Activated CD4-positive, alpha-beta T cell treated with anti-CD3 and anti-CD28 coated beads for 36 hours (primary cell): ENCODE results near the gene TULP4. TPM values are rescaled to one million over a fixed set of nuclear protein-coding genes. Genes with fewer than 3 reads are reported as not detected.
"Not testable (repeated sequence)": the region's sequence is repeated elsewhere in the genome, so short reads cannot be mapped to it uniquely, and the experiment has no call there.

ENCODE experiments used
- ATAC-seq: fragments of 200-7000 bp; cut with Tn5 transposase; one replicate; pipeline ENCODE4 v1.10.0; 2021; ENCODE audit warnings: mild to moderate bottlenecking, moderate library complexity
- CTCF ChIA-PET: fragments of 350-600 bp; sonication (Branson Sonifier 250); formaldehyde crosslinking; loops from one replicate; lab custom pipeline; 2021; ENCODE audit warnings: antibody characterized with exemption; lab: Charles Lee
- POLR2A ChIA-PET: fragments of 350-600 bp; sonication (Branson Sonifier 250); formaldehyde crosslinking; loops from one replicate; lab custom pipeline; 2021; ENCODE audit warnings: antibody characterized with exemption, inconsistent platforms; lab: Charles Lee
- DNase-seq: peaks from one replicate; pipeline ENCODE4 v3.0.0-alpha.2; 2020
- H3K27ac Mint-ChIP-seq: one replicate; pipeline ENCODE4 v1.8.0; 2021; ENCODE audit warnings: mixed read lengths
- H3K27me3 Mint-ChIP-seq: one replicate; pipeline ENCODE4 v1.8.0; 2021; ENCODE audit warnings: mixed read lengths
- H3K36me3 Mint-ChIP-seq: one replicate; pipeline ENCODE4 v1.8.0; 2021; ENCODE audit warnings: low read depth, mixed read lengths
- H3K4me1 Mint-ChIP-seq: one replicate; pipeline ENCODE4 v1.8.0; 2021; ENCODE audit warnings: mixed read lengths
- H3K4me3 Mint-ChIP-seq: one replicate; pipeline ENCODE4 v1.8.0; 2021; ENCODE audit warnings: mild to moderate bottlenecking, moderate library complexity, mixed read lengths
- H3K9me3 Mint-ChIP-seq: one replicate; pipeline ENCODE4 v1.8.0; 2021; ENCODE audit warnings: low read depth, mixed read lengths
- intact Hi-C, 2 experiments: fragments of 100-400 bp; cut with DNase I in 1 of 2; cut with micrococcal nuclease in 1 of 2; formaldehyde crosslinking; loops; one replicate each; pipeline versions ENCODE4 v1.14.2 to v1.15.1; 2022 to 2024; cut with DNase I, micrococcal nuclease
- total RNA-seq, 2 experiments: library from RNA; stranded (reverse); gene quantifications; one replicate each; pipeline ENCODE4 v1.2.3, GENCODE V29; 2021

TULP4 gene
- total RNA-seq, 2 experiments from 2014 or later = 11.8 to 14.3 TPM

DNA sequence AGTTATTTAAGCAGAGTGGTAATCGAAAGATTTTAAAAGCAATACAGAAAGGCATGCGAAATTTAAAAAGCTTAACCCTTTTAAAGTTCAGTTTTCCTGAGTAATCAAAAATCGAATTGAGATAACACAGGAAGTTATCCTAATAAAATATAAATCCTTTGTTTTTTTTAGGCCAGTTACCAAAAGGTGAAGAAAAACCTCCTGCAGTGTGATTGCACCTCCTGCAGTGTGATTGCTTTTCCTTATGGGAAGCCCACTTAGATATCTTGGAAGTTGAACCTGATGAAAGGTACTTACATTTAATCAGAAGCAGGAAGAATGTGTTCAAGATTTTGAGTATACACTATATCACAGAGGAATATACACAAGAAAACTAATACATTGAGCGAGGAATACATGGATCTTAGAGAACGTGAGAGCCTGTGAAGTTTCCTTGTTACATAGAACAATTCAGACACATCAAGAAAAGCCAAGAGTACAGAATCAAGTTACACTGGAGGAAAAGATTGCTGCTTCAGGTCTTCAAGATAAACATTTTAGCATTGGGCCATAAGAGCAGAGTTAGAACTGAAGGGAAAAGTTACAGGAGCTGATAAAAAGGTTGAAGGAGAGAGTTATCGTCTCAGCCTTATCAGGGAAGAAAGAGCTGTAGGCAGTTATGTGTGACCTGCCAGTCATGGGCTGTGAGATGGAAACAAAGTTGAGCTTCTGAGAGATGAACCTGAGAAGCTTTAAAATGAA, 240.0 kb downstream of the TULP4 start:
- H3K9me3 Mint-ChIP-seq = no peaks in the 10 kb centered on the region
- ATAC-seq (no peak), DNase-seq (no peak)
- H3K27ac Mint-ChIP-seq = no peak overlapping the region
- ChIA-PET POLR2A (no interaction called here), CTCF (interaction anchor here (0.7 to 1.5 kb wide), 5 partner anchors 10 to 293 kb away, joined by 3 to 5 read pairs (median 3); no protein-coding TSS in a partner anchor)
- H3K4me1 Mint-ChIP-seq = peaks cover 3% of the 10 kb centered on the region
- intact Hi-C loops = no loop called here
- no peak overlapping the region for H3K4me3 Mint-ChIP-seq
- H3K27me3 Mint-ChIP-seq = peaks cover 1% of the 10 kb centered on the region
- H3K36me3 Mint-ChIP-seq = no peaks in the 10 kb centered on the region

DNA sequence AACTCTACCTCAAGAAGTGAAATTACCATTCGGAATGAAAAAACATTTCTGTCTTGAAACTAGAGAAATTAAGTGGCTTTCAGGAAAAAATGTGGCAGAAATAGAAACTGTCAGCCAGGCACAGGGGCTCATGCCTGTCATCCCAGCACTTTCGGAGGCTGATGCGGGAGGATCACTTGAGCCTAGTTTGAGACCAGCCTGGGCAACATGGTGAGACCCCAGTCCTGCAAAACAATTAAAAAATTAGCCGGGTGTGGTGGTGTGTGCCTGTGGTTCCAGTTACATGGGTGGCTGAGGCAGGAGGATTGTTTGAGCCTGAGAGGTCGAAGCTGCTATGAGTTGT, 240.5 kb downstream of the TULP4 start:
- Mint-ChIP-seq H3K36me3 (no peaks in the 10 kb centered on the region), H3K4me3 (no peak overlapping the region), H3K27me3 (peaks cover 1% of the 10 kb centered on the region), H3K9me3 (no peaks in the 10 kb centered on the region), H3K4me1 (peaks cover 3% of the 10 kb centered on the region), H3K27ac (no peak overlapping the region)
- intact Hi-C loops = no loop called here
- DNase-seq (no peak), ATAC-seq (no peak)
- ChIA-PET POLR2A (no interaction called here), CTCF (interaction anchor here (0.9 to 1.5 kb wide), 4 partner anchors 10 to 294 kb away, joined by 3 to 5 read pairs (median 4); no protein-coding TSS in a partner anchor)

- POLR2A ChIA-PET = no interaction called here
- Mint-ChIP-seq H3K4me1 (peaks cover 9% of the 10 kb centered on the region), H3K27ac (no peak overlapping the region), H3K36me3 (no peaks in the 10 kb centered on the region), H3K4me3 (no peak overlapping the region), H3K9me3 (no peaks in the 10 kb centered on the region), H3K27me3 (no peaks in the 10 kb centered on the region)
- intact Hi-C loops = no loop called here
- ATAC-seq (no peak), DNase-seq (no peak)
- CTCF ChIA-PET = interaction anchor here (1.3 kb wide), 1 partner anchor 14 kb away, joined by 3 read pairs; no protein-coding TSS in a partner anchor
Measured at GRCh38 chr6:158554611-158555361, 242.5 kb downstream of the TULP4 start.

- intact Hi-C loops = no loop called here
- POLR2A ChIA-PET = no interaction called here
- CTCF ChIA-PET = interaction anchor here (1.1 kb wide), 1 partner anchor 342 kb away, joined by 3 read pairs; no protein-coding TSS in a partner anchor
Measured at GRCh38 chr6:158556113-158556512, 243.8 kb downstream of the TULP4 start.

DNA sequence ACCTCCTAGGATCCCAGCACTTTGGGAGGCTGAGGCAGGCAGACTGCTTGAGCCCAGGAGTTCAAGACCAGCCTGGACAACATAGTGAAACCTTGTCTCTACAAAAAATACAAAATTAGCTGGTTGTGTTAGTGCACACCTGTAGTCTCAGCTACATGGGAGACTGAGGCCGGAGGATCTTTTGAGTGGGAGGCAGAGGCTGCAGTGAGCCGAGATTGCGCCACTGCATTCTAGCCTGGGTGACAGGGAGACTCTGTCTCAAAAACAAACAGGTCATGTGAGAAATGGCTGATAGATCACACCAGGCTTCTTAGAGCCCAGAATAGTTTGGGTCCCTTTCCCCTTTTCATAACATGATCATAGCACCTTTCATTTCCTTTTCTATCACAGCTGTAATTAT, 244.8 kb downstream of the TULP4 start:
- ATAC-seq, POLR2A ChIA-PET: not testable (repeated sequence)
- peaks cover 22% of the 10 kb centered on the region for H3K4me1 Mint-ChIP-seq

More at GRCh38 chr6:158556113-158556512, 243.8 kb downstream of the TULP4 start:
- Mint-ChIP-seq H3K27ac (no peak overlapping the region), H3K4me3 (no peak overlapping the region), H3K27me3 (no peaks in the 10 kb centered on the region), H3K9me3 (no peaks in the 10 kb centered on the region), H3K4me1 (peaks cover 13% of the 10 kb centered on the region), H3K36me3 (no peaks in the 10 kb centered on the region)
- ATAC-seq = no peak
- DNase-seq = no peak

GRCh38 chr6:158557927-158558326, 245.7 kb downstream of the TULP4 start:
- H3K4me3 Mint-ChIP-seq = no peak overlapping the region
- DNase-seq (no peak), ATAC-seq (no peak)
- H3K27ac Mint-ChIP-seq = no peak overlapping the region
- intact Hi-C loops = no loop called here
- ChIA-PET POLR2A (no interaction called here), CTCF (interaction anchor here (0.6 to 1.1 kb wide), 3 partner anchors 32 to 337 kb away, joined by 3 to 7 read pairs (median 3); no protein-coding TSS in a partner anchor)
- peaks cover 2% of the 10 kb centered on the region for H3K36me3 Mint-ChIP-seq
- H3K9me3 Mint-ChIP-seq = no peaks in the 10 kb centered on the region
- H3K27me3 Mint-ChIP-seq = no peaks in the 10 kb centered on the region
- H3K4me1 Mint-ChIP-seq = peaks cover 25% of the 10 kb centered on the region

More for the DNA sequence above, 244.8 kb downstream of the TULP4 start:
- H3K9me3 Mint-ChIP-seq, DNase-seq, H3K4me3 Mint-ChIP-seq, H3K27ac Mint-ChIP-seq, H3K27me3 Mint-ChIP-seq, intact Hi-C loops, H3K36me3 Mint-ChIP-seq: not testable (repeated sequence)
- CTCF ChIA-PET = interaction anchor here (0.7 kb wide), 2 partner anchors 156 to 233 kb away, joined by 3 to 4 read pairs; no protein-coding TSS in a partner anchor

DNA sequence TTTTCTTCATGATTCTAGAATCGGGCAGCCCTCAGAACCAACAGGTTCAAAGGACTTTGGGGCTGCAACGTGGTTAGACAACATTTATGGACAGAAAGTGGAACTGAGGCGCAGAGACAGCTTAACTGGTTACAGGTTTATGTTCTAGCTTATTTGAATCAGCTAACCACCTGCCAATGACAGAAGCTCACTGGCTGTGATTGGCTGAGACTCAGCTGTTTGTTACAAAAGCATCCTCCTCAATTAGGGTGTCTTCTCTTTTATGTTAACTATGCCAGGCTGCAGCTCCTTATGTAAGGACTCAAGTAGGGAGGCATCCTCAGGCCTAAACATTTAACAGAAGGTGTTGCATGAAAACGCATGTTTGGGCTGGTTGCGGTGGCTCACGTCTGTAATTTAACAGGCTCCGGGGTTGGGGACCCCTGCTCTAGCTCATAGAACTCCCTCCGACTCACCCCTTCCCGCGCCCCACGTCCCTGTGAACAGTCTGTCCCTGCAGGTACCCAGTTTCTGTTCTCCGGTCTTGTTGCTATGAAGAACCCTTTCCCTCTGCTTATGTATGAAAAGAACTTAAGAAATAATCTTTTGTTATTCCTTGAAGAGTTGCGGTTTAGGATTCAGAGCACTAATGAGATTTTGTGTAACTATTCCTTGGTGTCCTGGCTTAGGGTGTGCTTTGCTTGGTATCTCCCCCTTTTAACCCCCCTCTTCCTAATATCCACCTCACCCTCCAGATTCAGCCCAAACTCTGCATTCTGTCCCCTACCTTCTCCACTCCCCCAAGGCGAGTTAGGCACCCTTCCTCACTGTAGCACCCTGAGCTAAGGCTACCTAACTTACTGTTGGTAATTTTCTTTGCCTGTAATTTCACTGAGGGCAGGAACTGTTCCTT, 246.4 kb downstream of the TULP4 start:
- ChIA-PET POLR2A (no interaction called here), CTCF (interaction anchor here (0.6 to 1.1 kb wide), 4 partner anchors 8 to 337 kb away, joined by 3 to 7 read pairs (median 4); no protein-coding TSS in a partner anchor)
- Mint-ChIP-seq H3K9me3 (no peaks in the 10 kb centered on the region), H3K27ac (no peak overlapping the region), H3K4me3 (peak overlapping the region; percentile 96), H3K36me3 (peaks cover 2% of the 10 kb centered on the region), H3K4me1 (peaks cover 25% of the 10 kb centered on the region), H3K27me3 (no peaks in the 10 kb centered on the region)
- intact Hi-C loops = no loop called here
- ATAC-seq = no peak
- no peak for DNase-seq

DNA sequence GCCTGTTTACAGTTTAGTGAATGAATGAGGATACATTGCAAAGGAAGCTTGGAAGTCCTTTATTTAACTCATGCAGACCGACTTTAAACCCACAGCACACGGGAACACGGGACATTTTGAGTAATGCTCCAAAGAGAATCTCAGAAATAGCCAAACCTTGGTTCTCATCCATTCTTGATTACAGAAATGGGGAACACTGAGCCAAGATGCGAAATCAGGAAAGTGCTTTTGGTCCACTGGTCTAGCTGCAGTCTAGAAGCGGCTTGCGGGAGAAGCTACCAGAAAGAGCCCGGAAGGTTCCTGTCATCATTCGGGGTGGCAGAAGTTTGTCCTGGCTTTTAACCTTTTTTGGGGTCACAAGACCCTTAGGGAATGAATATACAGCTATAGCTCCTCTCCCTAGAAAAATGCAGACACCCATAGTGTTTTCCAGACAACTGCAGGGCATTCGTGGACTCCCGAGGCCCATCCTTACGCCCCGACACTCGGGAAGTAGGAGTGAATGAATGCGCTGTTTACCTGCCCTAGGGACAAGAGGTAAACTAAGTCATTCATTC, 247.2 kb downstream of the TULP4 start:
- Mint-ChIP-seq H3K27me3 (no peaks in the 10 kb centered on the region), H3K36me3 (peaks cover 2% of the 10 kb centered on the region)
- CTCF ChIA-PET = interaction anchor here (0.6 to 1.5 kb wide), 4 partner anchors 9 to 413 kb away, joined by 3 to 6 read pairs (median 4); no protein-coding TSS in a partner anchor

GRCh38 chr6:158559895-158560835, 247.9 kb downstream of the TULP4 start, which contains the start of gene TMEM181:
TMEM181 (plus strand) TSS chr6:158560091; CDS start chr6:158560225, 134 bp downstream.
- ChIA-PET CTCF (interaction anchor here (0.6 to 1.5 kb wide), 3 partner anchors 10 to 413 kb away, joined by 3 to 6 read pairs (median 4); no protein-coding TSS in a partner anchor), POLR2A (interaction anchor here (0.7 kb wide), 1 partner anchor 458 kb away, joined by 5 read pairs; no protein-coding TSS in a partner anchor)
- Mint-ChIP-seq H3K27me3 (no peaks in the 10 kb centered on the region), H3K4me1 (peaks cover 35% of the 10 kb centered on the region), H3K27ac (peak within 1 kb of the TSS; percentile 92), H3K4me3 (peak within 1 kb of the TSS; percentile 96), H3K36me3 (peaks cover 2% of the 10 kb centered on the region), H3K9me3 (no peaks in the 10 kb centered on the region)
- DNase-seq (peak; percentile 93), ATAC-seq (peak; percentile 90)
- intact Hi-C loops = loop anchor here in 1 of 2 experiments (1.0 to 5.0 kb wide), 7 partner anchors 17 to 392 kb away; partner anchors contain the start of genes DYNLT1, EZR, GTF2H5 and SERAC1

More for the DNA sequence above, 247.2 kb downstream of the TULP4 start:
- peak overlapping the region; percentile 55 for H3K27ac Mint-ChIP-seq
- ATAC-seq (no peak), DNase-seq (no peak)
- H3K4me3 Mint-ChIP-seq = peak overlapping the region; percentile 96
- H3K4me1 Mint-ChIP-seq = peaks cover 29% of the 10 kb centered on the region
- POLR2A ChIA-PET = interaction anchor here (0.7 kb wide), 1 partner anchor 459 kb away, joined by 5 read pairs; no protein-coding TSS in a partner anchor
- H3K9me3 Mint-ChIP-seq = no peaks in the 10 kb centered on the region
- intact Hi-C loops = no loop called here
